HG03025 (cell line): ENCODE results near the gene SUSD1.
"Not testable (repeated sequence)": the region's sequence is repeated elsewhere in the genome, so short reads cannot be mapped to it uniquely, and the experiment has no call there.

ENCODE experiments used
- ATAC-seq: cut with Tn5 transposase; IDR thresholded peaks from one replicate; pipeline ENCODE4 v1.9.1; 2021; ENCODE audit warnings: mild to moderate bottlenecking, moderate library complexity; ENCODE audit not compliant: unreplicated experiment, low FRiP score

SUSD1 gene

GRCh38 chr9:112132356-112132755 is 42.7 kb downstream of the SUSD1 start:
- no peak for ATAC-seq

GRCh38 chr9:112130997-112131396 is 44.1 kb downstream of the SUSD1 start:
- no peak for ATAC-seq

GRCh38 chr9:112130347-112130746 is 44.8 kb downstream of the SUSD1 start:
- ATAC-seq, result no peak

DNA sequence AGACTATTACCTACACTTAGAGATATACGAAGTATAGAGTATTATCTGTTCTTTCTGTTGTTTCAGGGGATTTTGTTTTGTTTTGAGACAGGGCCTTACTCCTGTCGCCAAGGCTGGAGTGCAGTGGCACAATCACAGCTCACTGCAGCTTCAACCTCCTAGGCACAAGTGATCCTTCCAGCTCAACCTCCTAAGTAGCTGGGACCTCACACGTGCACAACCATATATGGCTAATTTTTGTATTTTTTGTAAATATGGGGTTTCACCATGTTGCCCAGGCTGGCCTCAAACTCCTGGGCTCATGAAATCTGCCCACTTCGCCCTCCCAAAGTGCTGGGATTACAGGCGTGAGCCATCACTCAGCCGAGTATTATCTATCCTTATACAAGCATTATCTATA is 45.9 kb downstream of the SUSD1 start:
- no peak for ATAC-seq

DNA sequence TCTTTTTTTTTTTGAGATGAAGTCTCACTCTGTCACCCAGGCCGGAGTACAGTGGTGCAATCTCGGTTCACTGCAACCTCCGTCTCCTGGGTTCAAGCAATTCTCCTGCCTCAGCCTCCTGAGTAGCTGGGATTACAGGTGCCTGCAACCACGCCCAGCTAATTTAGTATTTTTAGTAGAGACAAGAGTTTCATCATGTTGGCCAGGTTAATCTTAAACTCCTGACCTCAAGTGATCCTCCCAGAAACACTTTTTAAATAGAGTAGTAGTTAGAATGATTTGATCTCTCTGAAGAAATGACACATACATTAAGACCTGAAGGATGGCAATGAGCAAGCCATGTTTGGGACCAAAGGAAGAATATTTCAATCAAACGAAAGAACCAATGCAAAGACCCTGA is 46.7 kb downstream of the SUSD1 start:
- not testable (repeated sequence) for ATAC-seq

GRCh38 chr9:112127281-112127680 is 47.8 kb downstream of the SUSD1 start:
- no peak for ATAC-seq

- no peak for ATAC-seq
These were observed 49.1 kb downstream of the SUSD1 start for GRCh38 chr9:112125951-112126388.

DNA sequence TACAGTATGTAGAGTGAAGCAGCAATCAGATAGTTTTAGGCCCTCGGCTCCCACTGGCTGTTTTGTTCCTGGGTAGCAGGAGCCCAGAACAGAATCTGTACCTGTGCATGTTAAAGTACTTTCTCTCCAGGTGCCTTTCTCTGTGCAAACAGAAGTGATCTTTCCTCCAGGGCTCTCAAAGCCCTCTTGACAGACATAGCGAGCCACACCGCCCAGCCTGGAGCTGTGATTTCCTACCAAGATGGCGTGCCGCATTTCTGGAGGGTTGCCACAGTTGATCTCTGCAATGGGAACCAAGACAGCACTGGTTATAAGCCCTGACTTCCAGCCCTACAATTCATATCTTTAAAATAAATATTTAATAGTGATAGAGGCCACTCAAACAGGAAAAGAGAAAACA is 50.9 kb downstream of the SUSD1 start:
- ATAC-seq, result no peak

- ATAC-seq, result no peak
These were observed 53.5 kb downstream of the SUSD1 start for GRCh38 chr9:112121633-112122032.

- no peak for ATAC-seq
These were observed 54.6 kb downstream of the SUSD1 start for GRCh38 chr9:112120439-112120925.

GRCh38 chr9:112120030-112120341 is 55.1 kb downstream of the SUSD1 start:
- no peak for ATAC-seq

- ATAC-seq, result no peak
These were observed 55.7 kb downstream of the SUSD1 start for GRCh38 chr9:112119225-112120029.

DNA sequence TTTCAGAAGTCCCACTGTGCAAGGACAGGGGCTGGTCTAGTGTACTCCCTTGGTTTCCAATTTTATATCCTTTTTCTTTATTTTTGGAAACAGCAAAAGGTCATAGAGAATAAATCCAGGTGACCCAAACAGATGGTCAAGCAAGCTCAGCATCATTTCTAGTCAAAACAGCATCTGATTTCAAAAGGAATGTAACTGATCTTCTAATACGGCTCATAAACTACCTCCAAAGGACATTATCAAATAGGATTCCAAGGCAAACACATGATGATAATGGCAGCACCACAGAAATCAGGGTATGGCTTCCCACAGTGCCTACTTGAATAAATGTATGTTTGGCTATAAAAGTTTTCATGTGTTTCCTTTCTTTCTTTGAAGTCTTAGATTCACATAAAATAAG is 57.1 kb downstream of the SUSD1 start:
- no peak for ATAC-seq

DNA sequence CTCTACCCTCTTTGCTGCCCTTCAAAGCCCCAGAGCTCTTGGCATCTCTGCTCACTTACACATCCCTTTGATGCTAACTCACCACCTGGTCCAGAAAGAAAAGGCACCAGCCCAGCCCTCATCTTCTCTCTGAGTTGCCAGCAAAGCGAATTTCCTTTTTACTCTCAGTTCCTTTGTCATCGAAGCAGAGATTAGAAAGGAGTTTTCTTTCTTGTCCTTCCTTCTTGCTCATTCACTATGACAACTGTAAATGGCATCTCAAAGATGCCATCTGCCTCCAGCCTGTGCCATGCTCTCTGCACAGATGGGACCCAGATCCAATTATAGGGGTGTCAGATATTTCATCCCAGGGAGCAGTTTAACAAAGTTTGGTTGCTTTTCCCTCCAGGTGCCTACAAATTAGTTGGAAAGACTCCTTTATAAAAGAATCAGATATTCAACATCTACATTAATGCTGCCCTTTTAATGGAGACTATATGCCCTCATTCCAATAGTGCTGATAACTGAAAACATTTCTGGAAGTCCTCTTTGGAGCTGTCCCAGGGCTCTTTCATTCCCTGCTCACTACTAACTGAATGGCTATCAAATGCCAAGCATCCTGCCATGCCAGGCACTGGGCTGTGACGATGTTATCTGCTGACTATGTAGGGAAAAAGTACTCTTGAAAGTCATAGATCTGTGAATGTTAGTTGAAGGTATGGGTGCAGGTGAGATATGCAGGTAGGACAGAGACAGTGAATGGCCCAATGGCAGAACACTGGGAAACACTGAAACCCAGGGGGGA is 58.9 kb downstream of the SUSD1 start:
- ATAC-seq, result no peak

DNA sequence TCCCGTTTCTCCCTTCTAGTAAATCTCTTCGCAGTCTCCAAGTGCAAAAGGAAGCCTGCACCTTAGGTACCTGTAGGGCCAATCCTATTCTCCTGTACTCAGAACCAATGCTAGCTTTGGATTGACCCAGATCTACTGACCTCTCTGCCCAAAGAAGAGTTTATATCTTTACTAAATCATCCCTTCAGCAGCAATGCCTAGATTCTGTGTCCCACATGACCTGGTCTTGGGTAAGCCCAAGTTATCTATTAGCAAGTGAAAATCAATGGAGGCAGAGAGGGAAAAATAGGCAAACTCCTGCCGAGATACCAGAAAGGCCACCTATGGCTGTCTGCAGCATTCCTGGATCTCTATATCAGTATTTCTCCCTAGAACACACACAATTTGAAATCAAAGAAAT is 60.0 kb downstream of the SUSD1 start:
- ATAC-seq, result no peak

GRCh38 chr9:112112941-112113681 is 62.0 kb downstream of the SUSD1 start:
- no peak for ATAC-seq

- no peak for ATAC-seq
These were observed 62.6 kb downstream of the SUSD1 start for GRCh38 chr9:112112519-112112918.

- ATAC-seq, result no peak
These were observed 63.6 kb downstream of the SUSD1 start for GRCh38 chr9:112111461-112111860.

DNA sequence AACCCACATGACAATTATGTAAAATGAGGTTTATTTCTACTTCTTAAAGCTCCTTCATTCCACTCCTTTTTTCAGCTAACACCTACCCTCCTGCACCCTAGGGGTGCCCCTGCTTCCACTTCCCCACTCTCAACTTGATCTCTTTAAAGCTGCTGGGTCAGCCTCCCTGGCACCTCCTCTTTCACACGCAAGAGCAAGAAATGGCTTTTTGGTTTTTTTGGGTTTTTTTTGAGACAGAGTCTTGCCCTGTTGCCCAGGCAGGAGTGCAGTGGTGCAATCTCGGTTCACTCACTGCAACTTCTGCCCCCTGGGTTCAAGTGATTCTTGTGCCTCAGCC is 64.4 kb downstream of the SUSD1 start:
- ATAC-seq, result no peak

- ATAC-seq, result no peak
These were observed 64.9 kb downstream of the SUSD1 start for GRCh38 chr9:112110094-112110776.

DNA sequence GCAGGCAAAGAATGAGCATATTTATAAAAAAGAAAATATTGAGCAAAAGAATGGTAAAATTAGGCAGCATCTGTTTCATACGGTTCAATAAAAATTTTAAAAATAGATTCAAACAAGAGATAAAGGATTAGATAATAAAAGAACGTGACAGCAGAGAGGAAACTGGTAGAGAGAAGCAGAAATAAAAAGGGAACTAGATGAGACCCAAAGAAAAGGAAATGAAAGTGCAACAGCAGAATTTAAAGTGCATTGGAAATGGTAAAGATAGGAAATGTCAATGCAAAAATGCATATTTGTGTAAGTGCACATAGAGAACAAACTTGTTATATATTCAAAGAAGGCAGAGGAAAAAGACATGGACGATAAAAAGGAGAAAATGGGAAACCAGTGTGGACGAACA is 70.2 kb downstream of the SUSD1 start:
- ATAC-seq, result no peak
